Thoracic aorta (tissue), 2 donors: Measurements from ENCODE around the gene ADAMTSL4. TPM values are rescaled to one million over a fixed set of nuclear protein-coding genes. Genes with fewer than 3 reads are reported as not detected.

Source experiments
- ATAC-seq: fragments of 150-250 bp; one replicate; pipeline ENCODE4 v1.8.0; 2017; ENCODE audit warnings: low read depth; ENCODE audit not compliant: insufficient number of reproducible peaks, low FRiP score
- DNase-seq: peaks from one replicate; pipeline ENCODE4 v3.0.0-alpha.2; 2020; ENCODE audit warnings: low spot score
- H3K27ac ChIP-seq, 2 donors: fragments of 200-600 bp; sonication (generic); 1 replicate in 1 of 2; 2 replicates in 1 of 2; pipeline ENCODE4 v1.5.1; 2016; ENCODE audit warnings: mild to moderate bottlenecking in 2 of 2, moderate library complexity in 2 of 2
- H3K27me3 ChIP-seq: fragments of 200-600 bp; sonication (generic); replicated peaks from 2 replicates; pipeline ENCODE4 v1.6.0; 2016; ENCODE audit warnings: mild to moderate bottlenecking; ENCODE audit not compliant: insufficient read depth
- H3K36me3 ChIP-seq: fragments of 200-600 bp; sonication (generic); one replicate; pipeline ENCODE4 v1.5.1; 2016
- H3K4me1 ChIP-seq, 2 donors: fragments of 200-600 bp; sonication (generic); 1 replicate in 1 of 2; 2 replicates in 1 of 2; pipeline versions ENCODE4 v1.5.1 to v1.6.0; 2016; ENCODE audit warnings: low read depth in 2 of 2, mild to moderate bottlenecking in 1 of 2; ENCODE audit not compliant: control insufficient read depth in 1 of 2
- H3K4me3 ChIP-seq: fragments of 200-600 bp; sonication (generic); 2 replicates; pipeline ENCODE4 v1.5.1; 2016; ENCODE audit warnings: mild to moderate bottlenecking
- H3K9me3 ChIP-seq: fragments of 200-600 bp; sonication (generic); 2 replicates; pipeline ENCODE4 v1.5.1; 2016
- total RNA-seq, 2 donors: library from RNA; depleted of rRNA; stranded (reverse); fragments of >200 nt; gene quantifications; one replicate each; pipeline versions ENCODE4 v1.1.0 to v1.2.3, GENCODE V29; 2016
- TF ChIP-seq, protein P1 (sequence below): fragments of 200-600 bp; sonication (generic); IDR thresholded peaks from one replicate; pipeline ENCODE4 v1.5.1; 2019; ENCODE audit warnings: antibody characterized with exemption

ADAMTSL4 gene
- total RNA-seq, 2 donors from 2014 or later, result 28.4 to 45.1 TPM

GRCh38 chr1:150561254-150561973 is 12.2 kb downstream of the ADAMTSL4 start:
- no peaks in the 10 kb centered on the region for H3K9me3 ChIP-seq
- H3K27me3 ChIP-seq, result no peaks in the 10 kb centered on the region
- peak overlapping the region; percentile 99 to 100 for H3K27ac ChIP-seq
- TF ChIP-seq, protein P1, sequence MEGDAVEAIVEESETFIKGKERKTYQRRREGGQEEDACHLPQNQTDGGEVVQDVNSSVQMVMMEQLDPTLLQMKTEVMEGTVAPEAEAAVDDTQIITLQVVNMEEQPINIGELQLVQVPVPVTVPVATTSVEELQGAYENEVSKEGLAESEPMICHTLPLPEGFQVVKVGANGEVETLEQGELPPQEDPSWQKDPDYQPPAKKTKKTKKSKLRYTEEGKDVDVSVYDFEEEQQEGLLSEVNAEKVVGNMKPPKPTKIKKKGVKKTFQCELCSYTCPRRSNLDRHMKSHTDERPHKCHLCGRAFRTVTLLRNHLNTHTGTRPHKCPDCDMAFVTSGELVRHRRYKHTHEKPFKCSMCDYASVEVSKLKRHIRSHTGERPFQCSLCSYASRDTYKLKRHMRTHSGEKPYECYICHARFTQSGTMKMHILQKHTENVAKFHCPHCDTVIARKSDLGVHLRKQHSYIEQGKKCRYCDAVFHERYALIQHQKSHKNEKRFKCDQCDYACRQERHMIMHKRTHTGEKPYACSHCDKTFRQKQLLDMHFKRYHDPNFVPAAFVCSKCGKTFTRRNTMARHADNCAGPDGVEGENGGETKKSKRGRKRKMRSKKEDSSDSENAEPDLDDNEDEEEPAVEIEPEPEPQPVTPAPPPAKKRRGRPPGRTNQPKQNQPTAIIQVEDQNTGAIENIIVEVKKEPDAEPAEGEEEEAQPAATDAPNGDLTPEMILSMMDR, result no peak
- no peaks in the 10 kb centered on the region for H3K36me3 ChIP-seq
- H3K4me3 ChIP-seq, result peak overlapping the region; percentile 71
- peaks cover 68 to 75% of the 10 kb centered on the region in 2 donors for H3K4me1 ChIP-seq
- peak; percentile 78 for ATAC-seq
- DNase-seq, result peak; percentile 75

DNA sequence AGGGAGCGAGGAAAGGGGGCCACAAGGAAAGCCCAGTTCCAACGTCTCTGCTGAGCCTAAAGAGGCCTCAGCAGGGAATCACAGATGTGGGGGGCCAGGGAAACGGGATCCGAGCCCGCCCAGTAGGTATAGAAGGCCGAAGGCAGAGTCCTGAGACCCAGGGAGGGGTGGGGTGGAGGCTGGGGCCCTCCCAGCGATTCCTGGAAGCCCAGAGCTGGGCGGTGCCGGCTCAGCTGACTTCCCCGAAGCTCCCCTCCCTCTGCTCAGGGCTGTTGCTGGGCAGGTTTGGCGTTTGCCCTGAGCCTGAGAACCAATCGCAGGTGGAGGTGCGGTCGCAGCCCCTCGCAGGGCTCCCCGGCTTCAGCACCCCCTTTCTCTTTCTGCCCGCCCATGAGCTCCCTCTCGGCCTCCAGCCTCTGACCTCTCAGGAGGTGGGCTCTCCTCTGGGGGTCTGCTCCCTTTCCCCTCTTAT is 12.8 kb downstream of the ADAMTSL4 start:
- ATAC-seq, result peak; percentile 42
- DNase-seq, result peak; percentile 62
- no peaks in the 10 kb centered on the region for H3K36me3 ChIP-seq
- peak overlapping the region; percentile 99 to 100 for H3K27ac ChIP-seq
- H3K27me3 ChIP-seq, result no peaks in the 10 kb centered on the region
- peak overlapping the region; percentile 71 for H3K4me3 ChIP-seq
- no peaks in the 10 kb centered on the region for H3K9me3 ChIP-seq
- TF ChIP-seq, protein P1, result no peak
- peaks cover 74 to 81% of the 10 kb centered on the region in 2 donors for H3K4me1 ChIP-seq

DNA sequence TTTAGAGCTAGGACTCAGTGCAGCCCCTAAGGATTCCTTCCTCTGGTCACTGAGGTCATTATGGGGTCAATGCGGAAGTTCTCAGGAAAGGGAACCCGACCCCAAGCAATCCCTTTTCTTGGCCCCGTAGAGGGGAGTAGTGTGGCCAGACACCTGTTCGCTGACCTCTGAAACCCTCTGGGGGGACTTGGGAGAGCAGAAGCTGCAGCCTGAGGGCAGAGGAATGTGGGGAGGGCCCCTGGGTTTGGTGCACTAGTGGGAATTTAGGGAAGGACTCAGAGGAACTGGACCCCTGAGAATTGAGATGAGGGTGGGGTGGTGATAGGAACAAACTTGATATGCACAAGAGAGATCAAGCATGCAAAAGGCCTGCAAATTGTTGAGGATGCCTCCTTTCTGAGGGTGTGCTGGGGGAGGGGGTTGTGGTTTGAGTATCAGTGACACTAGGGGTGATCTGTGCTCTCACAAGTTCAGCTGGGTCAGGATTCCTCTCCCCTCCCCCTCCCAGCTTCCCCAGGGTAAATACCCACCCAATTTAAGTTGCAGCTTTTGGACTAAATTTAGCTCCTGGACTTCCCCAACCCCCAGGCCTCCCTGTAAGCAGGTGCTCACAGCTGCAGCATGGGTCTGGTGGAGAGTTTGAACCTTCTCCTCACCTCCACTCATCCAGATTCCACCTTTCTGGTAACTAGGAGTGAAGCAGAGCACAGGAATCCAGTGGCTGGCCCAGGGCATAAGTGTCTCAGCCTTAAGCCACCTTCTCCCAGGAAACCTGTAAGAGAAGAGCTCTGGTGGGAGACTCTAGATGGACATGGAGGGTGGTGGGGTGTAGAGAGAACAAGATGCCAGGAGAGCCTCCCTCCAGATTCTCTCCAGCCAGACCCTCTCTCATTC is 13.5 kb downstream of the ADAMTSL4 start:
- Histone ChIP-seq H3K27ac (peak overlapping the region; percentile 99 to 100), H3K36me3 (no peaks in the 10 kb centered on the region), H3K4me3 (peak overlapping the region; percentile 71), H3K4me1 (peaks cover 81 to 87% of the 10 kb centered on the region in 2 donors), H3K27me3 (no peaks in the 10 kb centered on the region), H3K9me3 (no peaks in the 10 kb centered on the region)
- TF ChIP-seq, protein P1, result no peak
- ATAC-seq (no peak), DNase-seq (no peak)

DNA sequence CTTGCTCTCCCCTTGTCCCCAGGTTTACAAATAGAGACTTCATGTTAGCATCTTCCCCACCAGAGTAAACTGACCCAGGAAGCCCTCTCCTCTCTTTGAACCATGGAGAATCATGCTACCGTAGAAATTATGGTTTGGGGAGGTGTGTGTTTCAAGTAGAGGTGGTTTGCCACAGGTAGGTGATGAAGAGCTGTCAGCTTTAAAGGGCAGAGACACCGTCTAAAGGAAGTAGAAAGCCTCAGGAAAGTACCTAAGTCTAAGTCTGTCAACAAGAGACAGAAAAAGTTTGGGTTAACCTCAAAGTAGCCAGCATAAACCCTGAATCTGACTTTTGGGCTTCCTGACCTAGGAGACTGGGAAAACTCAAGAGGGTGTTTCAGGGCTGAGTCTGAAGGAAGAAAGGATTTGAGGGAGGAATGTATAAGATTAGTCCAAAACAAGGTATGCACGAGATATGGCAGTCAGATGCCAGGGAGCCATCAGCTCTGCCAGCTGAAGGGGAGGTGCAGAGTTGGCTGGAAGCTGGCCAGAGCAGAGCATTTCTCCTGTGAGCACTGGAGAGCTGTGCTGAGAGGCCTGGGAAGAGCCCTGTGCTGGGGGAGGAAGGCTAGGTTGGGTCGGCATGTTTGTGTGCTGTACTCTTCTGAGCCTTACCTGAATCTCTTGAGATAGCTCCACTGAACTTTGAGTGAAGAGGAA is 14.3 kb downstream of the ADAMTSL4 start:
- Histone ChIP-seq H3K4me1 (peaks cover 79 to 87% of the 10 kb centered on the region in 2 donors), H3K27ac (peak overlapping the region; percentile 99 to 100), H3K4me3 (peak overlapping the region; percentile 71), H3K27me3 (no peaks in the 10 kb centered on the region), H3K36me3 (no peaks in the 10 kb centered on the region), H3K9me3 (no peaks in the 10 kb centered on the region)
- no peak for DNase-seq
- TF ChIP-seq, protein P1, result no peak
- no peak for ATAC-seq
